Upper lobe of right lung (tissue), 1 donor: ENCODE data around the gene ZNF223. TPM values are rescaled to one million over a fixed set of nuclear protein-coding genes. Genes with fewer than 3 reads are reported as not detected.

Source experiments
- ATAC-seq: fragments of 200-7000 bp; cut with Tn5 transposase; one replicate; pipeline ENCODE4 v1.9.1; 2020; ENCODE audit warnings: mild to moderate bottlenecking, moderate library complexity
- DNase-seq: peaks from one replicate; pipeline ENCODE4 v3.0.0-alpha.2; 2020
- H3K27ac ChIP-seq: fragments of 200-600 bp; one replicate; pipeline ENCODE4 v1.8.0; 2022
- H3K27me3 ChIP-seq: fragments of 200-600 bp; one replicate; pipeline ENCODE4 v1.8.0; 2022; ENCODE audit warnings: mild to moderate bottlenecking
- H3K36me3 ChIP-seq: fragments of 200-600 bp; one replicate; pipeline ENCODE4 v1.8.0; 2022
- H3K4me1 ChIP-seq: fragments of 200-600 bp; one replicate; pipeline ENCODE4 v1.8.0; 2022
- H3K4me3 ChIP-seq: fragments of 200-600 bp; one replicate; pipeline ENCODE4 v1.8.0; 2022; ENCODE audit warnings: mild to moderate bottlenecking
- H3K9me3 ChIP-seq: fragments of 200-600 bp; one replicate; pipeline ENCODE4 v1.8.0; 2022
- intact Hi-C: fragments of 100-400 bp; cut with DNase I; formaldehyde crosslinking; loops from one replicate; pipeline ENCODE4 v1.11.0; 2022
- total RNA-seq: library from RNA; stranded (reverse); fragmentation: NEBNext Ultra II Directional; extraction: Animal tissue kit (Norgen Biotek cat#: 25700); gene quantifications from one replicate; pipeline ENCODE4 v1.2.1, GENCODE V29; 2021
- TF ChIP-seq, protein P1 (sequence below): fragments of 200-600 bp; IDR thresholded peaks from one replicate; pipeline ENCODE4 v1.8.0; 2022; ENCODE audit warnings: antibody characterized with exemption
- donor health status: DM: no; HTN: yes; CAD: no; lungs with severe emphysema.

Gene ZNF223
- total RNA-seq, 1 donor from 2014 or later = 5.8 TPM

GRCh38 chr19:44109458-44109857 lies 57.6 kb downstream of the ZNF223 start:
- peaks cover 13% of the 10 kb centered on the region for H3K36me3 ChIP-seq
- H3K27me3 ChIP-seq = no peaks in the 10 kb centered on the region
- peaks cover 65% of the 10 kb centered on the region for H3K9me3 ChIP-seq
- TF ChIP-seq, protein P1, sequence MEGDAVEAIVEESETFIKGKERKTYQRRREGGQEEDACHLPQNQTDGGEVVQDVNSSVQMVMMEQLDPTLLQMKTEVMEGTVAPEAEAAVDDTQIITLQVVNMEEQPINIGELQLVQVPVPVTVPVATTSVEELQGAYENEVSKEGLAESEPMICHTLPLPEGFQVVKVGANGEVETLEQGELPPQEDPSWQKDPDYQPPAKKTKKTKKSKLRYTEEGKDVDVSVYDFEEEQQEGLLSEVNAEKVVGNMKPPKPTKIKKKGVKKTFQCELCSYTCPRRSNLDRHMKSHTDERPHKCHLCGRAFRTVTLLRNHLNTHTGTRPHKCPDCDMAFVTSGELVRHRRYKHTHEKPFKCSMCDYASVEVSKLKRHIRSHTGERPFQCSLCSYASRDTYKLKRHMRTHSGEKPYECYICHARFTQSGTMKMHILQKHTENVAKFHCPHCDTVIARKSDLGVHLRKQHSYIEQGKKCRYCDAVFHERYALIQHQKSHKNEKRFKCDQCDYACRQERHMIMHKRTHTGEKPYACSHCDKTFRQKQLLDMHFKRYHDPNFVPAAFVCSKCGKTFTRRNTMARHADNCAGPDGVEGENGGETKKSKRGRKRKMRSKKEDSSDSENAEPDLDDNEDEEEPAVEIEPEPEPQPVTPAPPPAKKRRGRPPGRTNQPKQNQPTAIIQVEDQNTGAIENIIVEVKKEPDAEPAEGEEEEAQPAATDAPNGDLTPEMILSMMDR = no peak
- H3K4me3 ChIP-seq = no peak overlapping the region
- ATAC-seq (no peak), DNase-seq (no peak)
- peaks cover 13% of the 10 kb centered on the region for H3K4me1 ChIP-seq
- H3K27ac ChIP-seq = no peak overlapping the region
- intact Hi-C loops = no loop called here

- peaks cover 15% of the 10 kb centered on the region for H3K4me1 ChIP-seq
- H3K36me3 ChIP-seq = peaks cover 12% of the 10 kb centered on the region
- H3K4me3 ChIP-seq = peak overlapping the region; percentile 82
- H3K9me3 ChIP-seq = peaks cover 47% of the 10 kb centered on the region
- DNase-seq = no peak
- intact Hi-C loops = no loop called here
- no peaks in the 10 kb centered on the region for H3K27me3 ChIP-seq
- ATAC-seq = no peak
- TF ChIP-seq, protein P1 = no peak
- H3K27ac ChIP-seq = no peak overlapping the region
Measured at GRCh38 chr19:44111910-44112463, 60.2 kb downstream of the ZNF223 start.

GRCh38 chr19:44112802-44113137 lies 60.9 kb downstream of the ZNF223 start:
- H3K27me3 ChIP-seq = no peaks in the 10 kb centered on the region
- H3K4me1 ChIP-seq = peaks cover 15% of the 10 kb centered on the region
- intact Hi-C loops = no loop called here
- peaks cover 39% of the 10 kb centered on the region for H3K9me3 ChIP-seq
- H3K36me3 ChIP-seq = peaks cover 16% of the 10 kb centered on the region
- TF ChIP-seq, protein P1 = no peak
- H3K4me3 ChIP-seq = peak overlapping the region; percentile 82
- peak overlapping the region; percentile 56 for H3K27ac ChIP-seq
- DNase-seq (no peak), ATAC-seq (no peak)

DNA sequence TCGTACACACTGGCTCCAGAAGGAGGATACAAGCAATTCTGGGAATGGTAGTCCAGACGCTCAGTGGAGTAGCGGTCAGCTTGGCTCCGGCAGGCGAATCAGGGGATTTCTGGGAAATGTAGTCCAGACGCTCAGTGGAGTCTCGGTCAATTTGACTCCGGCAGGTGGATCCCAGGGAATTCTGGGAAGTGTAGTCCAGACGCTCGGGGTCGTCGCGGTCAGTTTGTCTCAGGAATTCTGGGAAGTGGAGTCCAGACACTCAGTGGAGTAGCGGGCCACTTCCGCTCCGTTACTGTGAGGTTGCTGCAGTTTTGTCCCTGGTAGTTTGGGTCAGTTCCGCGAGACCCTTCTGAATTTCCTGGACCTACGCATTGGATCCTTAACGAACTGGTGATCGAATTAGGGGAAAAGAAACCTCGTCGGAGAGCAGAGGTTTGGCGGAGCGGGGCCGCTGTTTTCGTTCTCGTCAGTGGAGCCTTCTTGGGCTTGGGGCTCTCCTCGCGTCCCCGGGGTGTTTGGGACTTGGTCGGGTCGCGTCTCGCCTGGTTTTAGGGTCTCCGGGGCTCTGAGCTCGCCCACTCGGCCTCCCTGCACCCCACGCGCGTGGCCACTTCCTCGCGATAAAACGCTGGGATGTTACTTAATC lies 61.4 kb downstream of the ZNF223 start, which contains the start of gene ZNF225:
ZNF225 (plus strand) TSS at position 262 of the 646 bp plus-strand sequence. CDS start 2,429 bp downstream, outside the sequence.
- peaks cover 34% of the 10 kb centered on the region for H3K9me3 ChIP-seq
- no peaks in the 10 kb centered on the region for H3K27me3 ChIP-seq
- peak within 1 kb of the TSS; percentile 79 for H3K27ac ChIP-seq
- TF ChIP-seq, protein P1 = no peak
- intact Hi-C loops = no loop called here
- peaks cover 20% of the 10 kb centered on the region for H3K36me3 ChIP-seq
- H3K4me3 ChIP-seq = peak within 1 kb of the TSS; percentile 82
- H3K4me1 ChIP-seq = peaks cover 15% of the 10 kb centered on the region
- peak; percentile 94 for DNase-seq
- peak; percentile 99 for ATAC-seq

- Histone ChIP-seq H3K4me1 (peaks cover 15% of the 10 kb centered on the region), H3K27me3 (no peaks in the 10 kb centered on the region), H3K9me3 (peaks cover 28% of the 10 kb centered on the region), H3K36me3 (peaks cover 27% of the 10 kb centered on the region), H3K4me3 (peak overlapping the region; percentile 82), H3K27ac (peak overlapping the region; percentile 79)
- TF ChIP-seq, protein P1 = no peak
- ATAC-seq (no peak), DNase-seq (no peak)
- intact Hi-C loops = no loop called here
Measured at GRCh38 chr19:44113784-44114390, 62.1 kb downstream of the ZNF223 start.

Other genes with a start within 250 kb of the ZNF223 start
- gene LYPD5, start 249.6 kb upstream of the ZNF223 start, total RNA-seq = 3.6 TPM
- gene ZNF283, start 224.7 kb upstream of the ZNF223 start, total RNA-seq = 11.7 TPM
- 2.4 TPM for gene ZNF404, start 168.1 kb upstream of the ZNF223 start, total RNA-seq
- gene ZNF45, start 116.8 kb upstream of the ZNF223 start, total RNA-seq = 14.0 TPM
- 3.9 TPM for gene ZNF221, start 100.8 kb upstream of the ZNF223 start, total RNA-seq
- 8.7 TPM for gene ZNF155, start 67.8 kb upstream of the ZNF223 start, total RNA-seq
- gene ZNF230, start 49.1 kb upstream of the ZNF223 start, total RNA-seq = 5.2 TPM
- 4.5 TPM for gene ZNF222, start 26.7 kb upstream of the ZNF223 start, total RNA-seq
- gene ZNF284, start 20.1 kb downstream of the ZNF223 start, total RNA-seq = 2.9 TPM
- 24.8 TPM for gene ZNF224, start 42.3 kb downstream of the ZNF223 start, total RNA-seq
- gene ZNF225, start 61.4 kb downstream of the ZNF223 start, total RNA-seq = 5.8 TPM
- gene ZNF234, start 89.5 kb downstream of the ZNF223 start, total RNA-seq = 10.4 TPM
- 16.8 TPM for gene ZNF226, start 113.1 kb downstream of the ZNF223 start, total RNA-seq
- 17.0 TPM for gene ZNF227, start 160.5 kb downstream of the ZNF223 start, total RNA-seq
- gene ZNF233, start 207.8 kb downstream of the ZNF223 start, total RNA-seq = 0.29 TPM